HCT116 (cell line): ENCODE results near the gene RAD51AP1. TPM values are rescaled to one million over a fixed set of nuclear protein-coding genes. Genes with fewer than 3 reads are reported as not detected.

Experiments
- ATAC-seq: fragments of 200-7000 bp; cut with Tn5 transposase; 2 replicates; pipeline ENCODE4 v1.9.1; 2020; ENCODE audit warnings: mild to moderate bottlenecking, moderate library complexity
- BruUV-seq: library from RNA; stranded (reverse); fragments of 400-500 nt; replicated peaks from 2 replicates; lab custom pipeline; 2021; lab: Mats Ljungman, UMichigan
- CTCF ChIA-PET: fragments of 300-600 bp; sonication (Branson Sonifier 250); formaldehyde crosslinking; loops from one replicate; lab custom pipeline; 2021; ENCODE audit warnings: antibody characterized with exemption; lab: Charles Lee
- POLR2A ChIA-PET: fragments of 300-600, 350-600 bp; sonication (Branson Sonifier 250); formaldehyde crosslinking; loops from one replicate; lab custom pipeline; 2021; ENCODE audit warnings: antibody characterized with exemption; lab: Charles Lee
- RAD21 ChIA-PET, 2 experiments: fragments of 300-600 bp; sonication (Branson Sonifier 250); formaldehyde crosslinking; loops; one replicate each; lab custom pipeline; 2023; ENCODE audit warnings: low total read pairs in 2 of 2; ENCODE audit not compliant: uncharacterized antibody in 2 of 2, unreplicated experiment in 2 of 2, low non-redundant PET in 1 of 2; lab: Charles Lee
- DNase-seq: peaks from one replicate; pipeline ENCODE4 v3.0.0-alpha.2; 2010; ENCODE audit warnings: low read depth, low spot score
- H2AFZ ChIP-seq: fragments of 200-600 bp; shearing (Covaris generic), sonication (generic); 2 replicates; pipeline ENCODE4 v1.6.1; 2017; ENCODE audit warnings: low read depth, mixed run types, mixed read lengths, antibody characterized with exemption, low read length; ENCODE audit not compliant: poor library complexity, severe bottlenecking
- H3K27ac ChIP-seq: 2 replicates; pipeline ENCODE4 v1.5.1; 2012; ENCODE audit warnings: low read depth, low read length
- H3K27me3 ChIP-seq: fragments of 200-600 bp; sonication (generic); 2 replicates; pipeline ENCODE4 v1.6.1; 2016; ENCODE audit warnings: mixed run types, low read length, mixed read lengths; ENCODE audit not compliant: insufficient read depth
- H3K36me3 ChIP-seq, 2 experiments: fragments of 200-500 bp in 1 of 2; fragments of 200-600 bp in 1 of 2; sonication (Bioruptor generic) in 1 of 2; sonication (generic) in 1 of 2; 2 replicates each; pipeline versions ENCODE4 v1.5.1 to v1.6.1; 2014 to 2016; ENCODE audit warnings: low read length in 2 of 2, inconsistent platforms in 1 of 2, mixed read lengths in 1 of 2, mixed run types in 1 of 2; ENCODE audit not compliant: insufficient read depth in 2 of 2, control insufficient read depth in 1 of 2
- H3K4me1 ChIP-seq, 2 experiments: fragments of 200-600 bp in 1 of 2; sonication (generic) in 1 of 2; 2 replicates each; pipeline versions ENCODE4 v1.5.1 to v1.6.1; 2012 to 2017; ENCODE audit warnings: low read length in 2 of 2, inconsistent platforms in 1 of 2, mild to moderate bottlenecking in 1 of 2, mixed read lengths in 1 of 2, mixed run types in 1 of 2, moderate library complexity in 1 of 2; ENCODE audit not compliant: insufficient read depth in 2 of 2, control insufficient read depth in 1 of 2
- H3K4me2 ChIP-seq: fragments of 200-600 bp; sonication (generic); 2 replicates; pipeline ENCODE4 v1.6.1; 2017; ENCODE audit warnings: mixed run types, low read length, mixed read lengths
- H3K4me3 ChIP-seq, 2 experiments: fragments of 200-600 bp in 1 of 2; sonication (generic) in 1 of 2; replicated peaks in 1 of 2; 2 replicates each; pipeline ENCODE4 v1.5.1; 2011 to 2016; ENCODE audit warnings: low read length in 2 of 2, control low read depth in 1 of 2, low read depth in 1 of 2, mild to moderate bottlenecking in 1 of 2, mixed read lengths in 1 of 2, mixed run types in 1 of 2
- H3K79me2 ChIP-seq: fragments of 200-600 bp; sonication (generic); 2 replicates; pipeline ENCODE4 v1.6.1; 2017; ENCODE audit warnings: mild to moderate bottlenecking, mixed run types, low read length, moderate library complexity, mixed read lengths; ENCODE audit not compliant: insufficient read depth
- H3K9ac ChIP-seq: fragments of 200-600 bp; sonication (generic); 2 replicates; pipeline ENCODE4 v1.6.1; 2016; ENCODE audit warnings: low read length, mixed read lengths
- H3K9me2 ChIP-seq: fragments of 200-600 bp; sonication (generic), shearing (Covaris generic); 2 replicates; pipeline ENCODE4 v1.6.1; 2017; ENCODE audit warnings: mixed run types, mild to moderate bottlenecking, moderate library complexity; ENCODE audit not compliant: insufficient read depth
- H3K9me3 ChIP-seq, 2 experiments: fragments of 200-500 bp in 1 of 2; fragments of 200-600 bp in 1 of 2; sonication (Bioruptor generic) in 1 of 2; sonication (generic) in 1 of 2; 2 replicates each; pipeline ENCODE4 v1.6.1; 2014 to 2017; ENCODE audit warnings: low read length in 2 of 2, mixed read lengths in 2 of 2, inconsistent platforms in 1 of 2, low read depth in 1 of 2, mild to moderate bottlenecking in 1 of 2, mixed run types in 1 of 2, moderate library complexity in 1 of 2; ENCODE audit not compliant: control insufficient read depth in 1 of 2, insufficient read depth in 1 of 2
- H4K20me1 ChIP-seq: fragments of 200-600 bp; sonication (generic), shearing (Covaris generic); 2 replicates; pipeline ENCODE4 v1.6.1; 2017; ENCODE audit warnings: mixed run types, mild to moderate bottlenecking, moderate library complexity; ENCODE audit not compliant: insufficient read depth
- CBX3 ChIP-seq: IDR thresholded peaks from 2 replicates; pipeline ENCODE4 v1.6.1; 2012; ENCODE audit warnings: low read depth
- EGR1 ChIP-seq: IDR thresholded peaks from 2 replicates; pipeline ENCODE4 v1.6.1; 2012; ENCODE audit warnings: low read depth
- ELF1 ChIP-seq: IDR thresholded peaks from 2 replicates; pipeline ENCODE4 v1.6.1; 2012; ENCODE audit warnings: low read depth, borderline replicate concordance
- EZH2phosphoT487 ChIP-seq: fragments of 200-600 bp; IDR thresholded peaks from 2 replicates; pipeline ENCODE4 v1.6.1; 2018; ENCODE audit warnings: antibody characterized with exemption, borderline replicate concordance
- FOSL1 ChIP-seq: IDR thresholded peaks from 2 replicates; pipeline ENCODE4 v1.6.1; 2012; ENCODE audit warnings: low read depth
- JUND ChIP-seq: IDR thresholded peaks from 2 replicates; pipeline ENCODE4 v1.6.1; 2012
- POLR2AphosphoS5 ChIP-seq: IDR thresholded peaks from 2 replicates; pipeline ENCODE4 v1.6.1; 2011; ENCODE audit warnings: mild to moderate bottlenecking, low read depth, low read length, moderate library complexity
- RAD21 ChIP-seq: IDR thresholded peaks from 2 replicates; pipeline ENCODE4 v1.6.1; 2012; ENCODE audit warnings: low read depth, mild to moderate bottlenecking
- SIN3A ChIP-seq: IDR thresholded peaks from 2 replicates; pipeline ENCODE4 v1.6.1; 2012; ENCODE audit warnings: low read depth
- SP1 ChIP-seq: IDR thresholded peaks from 2 replicates; pipeline ENCODE4 v1.6.1; 2012; ENCODE audit warnings: low read depth
- SRF ChIP-seq: IDR thresholded peaks from 2 replicates; pipeline ENCODE4 v1.6.1; 2012; ENCODE audit warnings: low read depth
- TCF7L2 ChIP-seq: IDR thresholded peaks from 2 replicates; pipeline ENCODE4 v1.7.0; 2011; ENCODE audit warnings: borderline replicate concordance, inconsistent platforms; ENCODE audit not compliant: insufficient read depth, insufficient read length; ENCODE audit errors: extremely low read depth
- ZNF274 ChIP-seq: fragments of 200-500 bp; sonication (Bioruptor generic); IDR thresholded peaks from 2 replicates; pipeline ENCODE4 v1.6.1; 2014; ENCODE audit warnings: mild to moderate bottlenecking, low read depth, low read length, inconsistent platforms
- intact Hi-C: fragments of 100-400 bp; cut with micrococcal nuclease; formaldehyde crosslinking; loops from 2 replicates; pipeline ENCODE4 v1.10.0; 2022
- total RNA-seq: library from RNA; stranded (reverse); gene quantifications from one replicate; pipeline ENCODE4 v1.2.1, GENCODE V29; 2021; ENCODE audit not compliant: unreplicated experiment
- TF ChIP-seq, protein P1 (sequence below), 3 experiments: fragments of 200-600 bp in 1 of 3; sonication (generic) in 1 of 3; IDR thresholded peaks in 2 of 3; conservative IDR thresholded peaks in 1 of 3; 2 replicates each; pipeline ENCODE4 v1.5.1; 2012 to 2017; ENCODE audit warnings: low read depth in 2 of 3, low read length in 2 of 3, antibody characterized with exemption in 1 of 3, borderline replicate concordance in 1 of 3, control low read depth in 1 of 3, mild to moderate bottlenecking in 1 of 3, mixed read lengths in 1 of 3, mixed run types in 1 of 3, moderate library complexity in 1 of 3; ENCODE audit not compliant: insufficient read depth in 1 of 3
- TF ChIP-seq, protein P2 (sequence below): IDR thresholded peaks from 2 replicates; pipeline ENCODE4 v1.6.1; 2012
- TF ChIP-seq, protein P3 (sequence below): IDR thresholded peaks from 2 replicates; pipeline ENCODE4 v1.6.1; 2012
- TF ChIP-seq, protein P4 (sequence below): IDR thresholded peaks from 2 replicates; pipeline ENCODE4 v1.6.1; 2011; ENCODE audit warnings: mild to moderate bottlenecking, low read length, moderate library complexity; ENCODE audit not compliant: insufficient replicate concordance; ENCODE audit errors: extremely low read depth

The RAD51AP1 gene
- total RNA-seq, 1 experiment from 2014 or later: 28.2 TPM

DNA sequence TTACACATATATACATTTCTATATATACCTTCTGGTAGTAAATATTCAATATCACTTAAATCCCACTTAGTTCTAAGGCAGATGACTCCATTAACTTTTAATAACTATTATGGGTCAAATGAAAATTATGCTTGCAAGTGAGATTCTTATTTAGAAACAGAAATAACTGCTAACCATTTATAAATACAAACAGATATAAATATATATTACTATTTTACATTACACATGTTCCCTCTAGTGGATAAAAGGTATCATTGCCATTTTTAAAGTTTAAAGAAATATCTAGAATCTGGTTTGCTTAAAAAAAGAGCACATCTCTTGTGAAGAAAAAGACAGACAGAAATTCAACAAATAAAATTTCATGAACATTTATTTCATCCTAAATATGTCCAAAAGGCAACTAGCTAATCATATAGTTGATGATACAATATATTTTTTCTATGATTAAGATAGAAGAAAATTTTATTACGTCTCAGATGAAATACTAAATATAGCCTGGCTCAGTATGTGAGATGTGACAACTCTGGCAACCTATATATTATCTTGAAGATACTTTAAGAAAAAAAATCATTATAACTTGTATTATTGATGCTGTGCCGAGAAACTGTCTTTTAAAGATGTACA is 11.7 kb upstream of the RAD51AP1 start:
- Histone ChIP-seq H3K9ac (no peak overlapping the region), H4K20me1 (no peaks in the 10 kb centered on the region), H3K4me1 (no peaks in the 10 kb centered on the region), H3K9me3 (no peaks in the 10 kb centered on the region), H3K4me3 (no peak overlapping the region), H3K27me3 (no peaks in the 10 kb centered on the region), H3K79me2 (no peaks in the 10 kb centered on the region), H2AFZ (no peak overlapping the region), H3K36me3 (peaks cover 0 to 13% of the 10 kb centered on the region in 2 experiments; a peak in 2 of 4 replicates), H3K27ac (no peak overlapping the region), H3K4me2 (no peak overlapping the region), H3K9me2 (no peaks in the 10 kb centered on the region)
- TF ChIP-seq ELF1 (no peak), RAD21 (peak; percentile 32; the same call in 1 of the 2 replicates)
- TF ChIP-seq, protein P1, sequence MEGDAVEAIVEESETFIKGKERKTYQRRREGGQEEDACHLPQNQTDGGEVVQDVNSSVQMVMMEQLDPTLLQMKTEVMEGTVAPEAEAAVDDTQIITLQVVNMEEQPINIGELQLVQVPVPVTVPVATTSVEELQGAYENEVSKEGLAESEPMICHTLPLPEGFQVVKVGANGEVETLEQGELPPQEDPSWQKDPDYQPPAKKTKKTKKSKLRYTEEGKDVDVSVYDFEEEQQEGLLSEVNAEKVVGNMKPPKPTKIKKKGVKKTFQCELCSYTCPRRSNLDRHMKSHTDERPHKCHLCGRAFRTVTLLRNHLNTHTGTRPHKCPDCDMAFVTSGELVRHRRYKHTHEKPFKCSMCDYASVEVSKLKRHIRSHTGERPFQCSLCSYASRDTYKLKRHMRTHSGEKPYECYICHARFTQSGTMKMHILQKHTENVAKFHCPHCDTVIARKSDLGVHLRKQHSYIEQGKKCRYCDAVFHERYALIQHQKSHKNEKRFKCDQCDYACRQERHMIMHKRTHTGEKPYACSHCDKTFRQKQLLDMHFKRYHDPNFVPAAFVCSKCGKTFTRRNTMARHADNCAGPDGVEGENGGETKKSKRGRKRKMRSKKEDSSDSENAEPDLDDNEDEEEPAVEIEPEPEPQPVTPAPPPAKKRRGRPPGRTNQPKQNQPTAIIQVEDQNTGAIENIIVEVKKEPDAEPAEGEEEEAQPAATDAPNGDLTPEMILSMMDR (IDR thresholded peaks at IDR 0.05 in 2 of 3, conservative IDR thresholded peaks at IDR 0.05 in 1 of 3; ENCODE audit: borderline replicate concordance in 1 of 3, insufficient read depth in 1 of 3, low read depth in 2 of 3, low read length in 2 of 3): peak; percentile 18 to 49 (median 43); a peak in 4 of 6 replicates
- RAD21 ChIA-PET: no interaction called here
- DNase-seq (no peak), ATAC-seq (no peak)
- BruUV-seq: no TSS peak
- CTCF ChIA-PET: interaction anchor here (1.0 to 1.1 kb wide), 3 partner anchors 104 to 173 kb away, joined by 3 read pairs; no protein-coding TSS in a partner anchor
- intact Hi-C loops: loop anchor here (1.0 to 10.0 kb wide), 4 partner anchors 106 to 642 kb away; no protein-coding TSS in a partner anchor
- POLR2A ChIA-PET: no interaction called here

DNA sequence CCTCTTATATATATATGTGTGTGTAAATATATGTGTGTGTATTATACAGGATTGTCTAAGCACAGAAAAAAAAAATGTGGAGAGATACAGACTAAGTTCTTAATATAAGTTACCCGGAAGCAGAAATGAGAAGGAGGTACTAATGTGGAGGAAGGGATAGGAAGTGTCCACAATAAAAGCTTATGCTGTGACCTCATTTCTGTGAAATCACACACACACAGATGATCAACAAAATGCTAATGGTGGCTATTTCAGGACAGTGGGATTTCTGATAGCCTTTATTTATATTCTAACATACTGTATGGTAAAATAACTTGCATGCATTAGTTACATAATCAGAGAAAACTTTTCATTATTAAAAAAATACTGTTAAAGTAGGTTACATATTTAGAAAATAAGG is 8.5 kb upstream of the RAD51AP1 start:
- no peaks in the 10 kb centered on the region for H3K9me2 ChIP-seq
- H4K20me1 ChIP-seq: no peaks in the 10 kb centered on the region
- no TSS peak for BruUV-seq
- no peak overlapping the region for H3K4me3 ChIP-seq
- H2AFZ ChIP-seq: no peak overlapping the region
- DNase-seq (no peak), ATAC-seq (no peak)
- CTCF ChIA-PET: no interaction called here
- no peaks in the 10 kb centered on the region for H3K79me2 ChIP-seq
- H3K4me2 ChIP-seq: no peak overlapping the region
- H3K9me3 ChIP-seq: no peaks in the 10 kb centered on the region
- POLR2A ChIA-PET: no interaction called here
- intact Hi-C loops: no loop called here
- RAD21 ChIA-PET: no interaction called here
- peaks cover 0 to 13% of the 10 kb centered on the region in 2 experiments; a peak in 2 of 4 replicates for H3K36me3 ChIP-seq
- H3K9ac ChIP-seq: no peak overlapping the region
- no peaks in the 10 kb centered on the region for H3K27me3 ChIP-seq
- H3K27ac ChIP-seq: no peak overlapping the region
- no peaks in the 10 kb centered on the region for H3K4me1 ChIP-seq
- TF ChIP-seq SIN3A: no peak
- TF ChIP-seq, protein P2, sequence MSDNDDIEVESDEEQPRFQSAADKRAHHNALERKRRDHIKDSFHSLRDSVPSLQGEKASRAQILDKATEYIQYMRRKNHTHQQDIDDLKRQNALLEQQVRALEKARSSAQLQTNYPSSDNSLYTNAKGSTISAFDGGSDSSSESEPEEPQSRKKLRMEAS: no peak
- TF ChIP-seq, protein P3, sequence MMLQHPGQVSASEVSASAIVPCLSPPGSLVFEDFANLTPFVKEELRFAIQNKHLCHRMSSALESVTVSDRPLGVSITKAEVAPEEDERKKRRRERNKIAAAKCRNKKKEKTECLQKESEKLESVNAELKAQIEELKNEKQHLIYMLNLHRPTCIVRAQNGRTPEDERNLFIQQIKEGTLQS: no peak
- TF ChIP-seq EZH2phosphoT487: no peak
- TF ChIP-seq ZNF274: no peak
- no peak for TF ChIP-seq JUND
- TF ChIP-seq, protein P4, sequence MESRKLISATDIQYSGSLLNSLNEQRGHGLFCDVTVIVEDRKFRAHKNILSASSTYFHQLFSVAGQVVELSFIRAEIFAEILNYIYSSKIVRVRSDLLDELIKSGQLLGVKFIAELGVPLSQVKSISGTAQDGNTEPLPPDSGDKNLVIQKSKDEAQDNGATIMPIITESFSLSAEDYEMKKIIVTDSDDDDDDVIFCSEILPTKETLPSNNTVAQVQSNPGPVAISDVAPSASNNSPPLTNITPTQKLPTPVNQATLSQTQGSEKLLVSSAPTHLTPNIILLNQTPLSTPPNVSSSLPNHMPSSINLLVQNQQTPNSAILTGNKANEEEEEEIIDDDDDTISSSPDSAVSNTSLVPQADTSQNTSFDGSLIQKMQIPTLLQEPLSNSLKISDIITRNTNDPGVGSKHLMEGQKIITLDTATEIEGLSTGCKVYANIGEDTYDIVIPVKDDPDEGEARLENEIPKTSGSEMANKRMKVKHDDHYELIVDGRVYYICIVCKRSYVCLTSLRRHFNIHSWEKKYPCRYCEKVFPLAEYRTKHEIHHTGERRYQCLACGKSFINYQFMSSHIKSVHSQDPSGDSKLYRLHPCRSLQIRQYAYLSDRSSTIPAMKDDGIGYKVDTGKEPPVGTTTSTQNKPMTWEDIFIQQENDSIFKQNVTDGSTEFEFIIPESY: no peak
- TF ChIP-seq POLR2AphosphoS5: no peak
- no peak for TF ChIP-seq CBX3
- no peak for TF ChIP-seq TCF7L2
- no peak for TF ChIP-seq FOSL1
- no peak for TF ChIP-seq EGR1
- TF ChIP-seq SP1: no peak
- no peak for TF ChIP-seq SRF
